RWPE2 (cell line): Measurements from ENCODE around the gene SLCO3A1.
A peak's percentile ranks its signal among the peaks of the same experiment; 100 is the strongest.

Source experiments
- ATAC-seq: fragments of 200-7000 bp; cut with Tn5 transposase; 3 replicates; pipeline ENCODE4 v1.9.1; 2021; ENCODE audit warnings: low read depth
- DNase-seq: peaks from one replicate; pipeline ENCODE4 v3.0.0-alpha.2; 2020; ENCODE audit warnings: low spot score
- H3K27ac ChIP-seq: fragments of 450-650 bp; 2 replicates; pipeline ENCODE4 v1.5.1; 2017; ENCODE audit warnings: mild to moderate bottlenecking; ENCODE audit not compliant: poor library complexity, severe bottlenecking
- H3K27me3 ChIP-seq: fragments of 250-450 bp; sonication (Bioruptor Pico); 2 replicates; pipeline ENCODE4 v1.5.1; 2021; ENCODE audit warnings: mild to moderate bottlenecking, moderate library complexity; ENCODE audit not compliant: insufficient read depth, poor library complexity, severe bottlenecking
- H3K36me3 ChIP-seq: fragments of 250-450 bp; sonication (Bioruptor Pico); 2 replicates; pipeline ENCODE4 v1.5.1; 2020; ENCODE audit warnings: low read depth, mild to moderate bottlenecking, moderate library complexity
- H3K4me1 ChIP-seq: fragments of 250-450 bp; sonication (Bioruptor Pico); 2 replicates; pipeline ENCODE4 v1.5.1; 2021; ENCODE audit warnings: mild to moderate bottlenecking, moderate library complexity; ENCODE audit not compliant: insufficient read depth, poor library complexity, severe bottlenecking
- H3K4me3 ChIP-seq: fragments of 250-450 bp; sonication (Bioruptor Pico); 2 replicates; pipeline ENCODE4 v1.5.1; 2021; ENCODE audit warnings: mild to moderate bottlenecking, moderate library complexity; ENCODE audit not compliant: severe bottlenecking
- H3K9me3 ChIP-seq: fragments of 250-450 bp; sonication (Bioruptor Pico); 2 replicates; pipeline ENCODE4 v1.5.1; 2021; ENCODE audit warnings: mild to moderate bottlenecking, moderate library complexity; ENCODE audit not compliant: severe bottlenecking
- CTCF ChIP-seq: fragments of 450-650 bp; IDR thresholded peaks from one replicate; pipeline ENCODE4 v1.5.1; 2017; ENCODE audit warnings: mild to moderate bottlenecking, moderate library complexity; ENCODE audit not compliant: poor library complexity, severe bottlenecking

SLCO3A1 gene

GRCh38 chr15:92117261-92117731, 263.8 kb downstream of the SLCO3A1 start:
- Histone ChIP-seq H3K36me3 (no peaks in the 10 kb centered on the region; the same call in 1 of the 2 replicates), H3K27ac (no peak overlapping the region), H3K4me1 (peaks cover 10% of the 10 kb centered on the region), H3K4me3 (no peak overlapping the region), H3K9me3 (no peaks in the 10 kb centered on the region), H3K27me3 (no peaks in the 10 kb centered on the region)
- TF ChIP-seq CTCF = no peak
- ATAC-seq = no peak
- peak; percentile 11 for DNase-seq

- Histone ChIP-seq H3K27ac (no peak overlapping the region), H3K36me3 (no peaks in the 10 kb centered on the region; the same call in 1 of the 2 replicates), H3K9me3 (no peaks in the 10 kb centered on the region), H3K4me1 (peaks cover 10% of the 10 kb centered on the region), H3K27me3 (no peaks in the 10 kb centered on the region), H3K4me3 (no peak overlapping the region)
- ATAC-seq = peak; percentile 80
- DNase-seq = peak; percentile 6
- no peak for TF ChIP-seq CTCF
Measured at GRCh38 chr15:92118162-92118935, 264.8 kb downstream of the SLCO3A1 start.

- H3K27ac ChIP-seq = no peak overlapping the region
- no peak overlapping the region for H3K4me3 ChIP-seq
- no peak for ATAC-seq
- peaks cover 10% of the 10 kb centered on the region for H3K4me1 ChIP-seq
- TF ChIP-seq CTCF = no peak
- no peak for DNase-seq
- no peaks in the 10 kb centered on the region; the same call in 1 of the 2 replicates for H3K36me3 ChIP-seq
- no peaks in the 10 kb centered on the region for H3K9me3 ChIP-seq
- H3K27me3 ChIP-seq = no peaks in the 10 kb centered on the region
Measured at GRCh38 chr15:92118936-92119325, 265.4 kb downstream of the SLCO3A1 start.

- DNase-seq (no peak), ATAC-seq (no peak)
- Histone ChIP-seq H3K4me1 (peaks cover 10% of the 10 kb centered on the region), H3K27me3 (no peaks in the 10 kb centered on the region), H3K4me3 (no peak overlapping the region), H3K9me3 (no peaks in the 10 kb centered on the region), H3K27ac (no peak overlapping the region), H3K36me3 (no peaks in the 10 kb centered on the region; the same call in 1 of the 2 replicates)
- TF ChIP-seq CTCF = no peak
Measured at GRCh38 chr15:92120094-92120795, 266.7 kb downstream of the SLCO3A1 start.

- Histone ChIP-seq H3K36me3 (no peaks in the 10 kb centered on the region; the same call in 1 of the 2 replicates), H3K4me3 (no peak overlapping the region), H3K27me3 (no peaks in the 10 kb centered on the region), H3K4me1 (peaks cover 10% of the 10 kb centered on the region), H3K27ac (no peak overlapping the region), H3K9me3 (no peaks in the 10 kb centered on the region)
- DNase-seq (no peak), ATAC-seq (no peak)
- no peak for TF ChIP-seq CTCF
Measured at GRCh38 chr15:92121047-92121446, 267.5 kb downstream of the SLCO3A1 start.
